Psoas muscle (tissue), 8 donors: ENCODE results near the gene MTCL1. TPM values are rescaled to one million over a fixed set of nuclear protein-coding genes. Genes with fewer than 3 reads are reported as not detected.

ENCODE experiments used
- ATAC-seq, 4 donors: fragments of 200-7000 bp; cut with Tn5 transposase; one replicate each; pipeline ENCODE4 v1.9.1; 2020; ENCODE audit warnings: moderate library complexity in 3 of 4, mild to moderate bottlenecking in 2 of 4
- DNase-seq, 2 donors: peaks; one replicate each; pipeline ENCODE4 v3.0.0-alpha.2; 2020
- H3K27ac ChIP-seq: fragments of 200-600 bp; one replicate; pipeline ENCODE4 v1.8.0; 2022
- H3K27me3 ChIP-seq, 3 donors: fragments of 200-600 bp in 1 of 3; one replicate each; pipeline versions ENCODE4 v1.6.1 to v1.8.0; 2013 to 2022; ENCODE audit warnings: low read length in 2 of 3, mild to moderate bottlenecking in 2 of 3, moderate library complexity in 1 of 3; ENCODE audit not compliant: insufficient read depth in 3 of 3
- H3K36me3 ChIP-seq, 2 donors: fragments of 200-600 bp in 1 of 2; one replicate each; pipeline versions ENCODE4 v1.6.1 to v1.8.0; 2013 to 2022; ENCODE audit warnings: low read depth in 1 of 2, mild to moderate bottlenecking in 1 of 2, moderate library complexity in 1 of 2; ENCODE audit not compliant: insufficient read depth in 1 of 2
- H3K4me1 ChIP-seq: fragments of 200-600 bp; one replicate; pipeline ENCODE4 v1.8.0; 2022
- H3K4me3 ChIP-seq: fragments of 200-600 bp; one replicate; pipeline ENCODE4 v1.8.0; 2022; ENCODE audit warnings: mild to moderate bottlenecking
- H3K9me3 ChIP-seq: fragments of 200-600 bp; one replicate; pipeline ENCODE4 v1.8.0; 2022
- WGBS, 3 donors: extraction: QIAGEN DNeasy Blood & Tissue Kit; methylation state at CpG; one replicate each; pipeline versions ENCODE4 v1.1.6 to v1.1.7; 2013; 5-methylcytosine and 5-hydroxymethylcytosine counted together
- intact Hi-C, 2 donors: fragments of 100-400 bp; cut with DNase I; formaldehyde crosslinking; loops; one replicate each; pipeline versions ENCODE4 v1.11.0 to v1.14.2; 2022
- polyA plus RNA-seq, 3 donors: library from polyadenylated mRNA; stranded (reverse); fragments of 200-250 nt; gene quantifications; one replicate each; pipeline ENCODE4 v1.2.3, GENCODE V29; 2013
- total RNA-seq, 4 donors: library from RNA; stranded (reverse); fragmentation: NEBNext Ultra II Directional in 2 of 4; extraction: Animal tissue kit (Norgen Biotek cat#: 25700) in 2 of 4; gene quantifications; one replicate each; pipeline versions ENCODE4 v1.2.1 to v1.2.4, GENCODE V29; 2021 to 2023
- TF ChIP-seq, protein P1 (sequence below): fragments of 200-600 bp; IDR thresholded peaks from one replicate; pipeline ENCODE4 v1.8.0; 2022; ENCODE audit warnings: antibody characterized with exemption
- donor health status: healthy with polysubstance abuse.
- donor health status: DM: no; HTN: no; CAD: no; lungs with moderate emphysema.
- donor health status: Bipolar disorder and iron deficiency.
- donor health status: healthy.
- donor health status: DM: yes; HTN: yes; CAD: no.
- donor health status: DM: no; HTN: no; CAD: no.
- donor health status: DM: no; HTN: no; CAD: no.
- donor health status: DM: yes; HTN: yes; CAD: no.

MTCL1 gene
- total and polyA plus RNA-seq, 7 donors: 1.3 to 5.3 (median 3.0) TPM

DNA sequence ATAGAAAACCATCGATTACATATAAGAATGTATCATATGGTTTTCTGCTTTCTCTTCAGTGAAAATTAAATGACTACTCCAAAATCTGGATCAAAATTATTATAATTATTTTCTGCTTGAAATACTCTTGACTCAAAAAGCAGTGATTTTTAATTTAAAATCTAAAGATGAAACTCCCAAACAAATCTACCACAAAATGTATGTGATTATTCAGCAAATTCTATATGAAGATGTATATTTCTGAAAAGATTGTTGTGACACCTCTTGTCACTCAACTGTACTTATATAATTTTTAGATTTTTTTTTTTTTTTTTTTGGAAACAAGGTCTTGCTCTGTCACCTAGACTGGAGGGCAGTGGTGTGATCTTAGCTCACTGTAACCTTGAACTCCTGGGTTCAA lies 98.6 kb downstream of the MTCL1 start:
- ATAC-seq: no peak
- Histone ChIP-seq H3K27me3 (no peaks in the 10 kb centered on the region), H3K4me3 (no peak overlapping the region), H3K27ac (no peak overlapping the region), H3K36me3 (no peaks in the 10 kb centered on the region), H3K9me3 (no peaks in the 10 kb centered on the region), H3K4me1 (peaks cover 15% of the 10 kb centered on the region)
- no peak for DNase-seq
- TF ChIP-seq, protein P1, sequence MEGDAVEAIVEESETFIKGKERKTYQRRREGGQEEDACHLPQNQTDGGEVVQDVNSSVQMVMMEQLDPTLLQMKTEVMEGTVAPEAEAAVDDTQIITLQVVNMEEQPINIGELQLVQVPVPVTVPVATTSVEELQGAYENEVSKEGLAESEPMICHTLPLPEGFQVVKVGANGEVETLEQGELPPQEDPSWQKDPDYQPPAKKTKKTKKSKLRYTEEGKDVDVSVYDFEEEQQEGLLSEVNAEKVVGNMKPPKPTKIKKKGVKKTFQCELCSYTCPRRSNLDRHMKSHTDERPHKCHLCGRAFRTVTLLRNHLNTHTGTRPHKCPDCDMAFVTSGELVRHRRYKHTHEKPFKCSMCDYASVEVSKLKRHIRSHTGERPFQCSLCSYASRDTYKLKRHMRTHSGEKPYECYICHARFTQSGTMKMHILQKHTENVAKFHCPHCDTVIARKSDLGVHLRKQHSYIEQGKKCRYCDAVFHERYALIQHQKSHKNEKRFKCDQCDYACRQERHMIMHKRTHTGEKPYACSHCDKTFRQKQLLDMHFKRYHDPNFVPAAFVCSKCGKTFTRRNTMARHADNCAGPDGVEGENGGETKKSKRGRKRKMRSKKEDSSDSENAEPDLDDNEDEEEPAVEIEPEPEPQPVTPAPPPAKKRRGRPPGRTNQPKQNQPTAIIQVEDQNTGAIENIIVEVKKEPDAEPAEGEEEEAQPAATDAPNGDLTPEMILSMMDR: no peak
- intact Hi-C loops: no loop called here
- 82 to 92% (median 88%) methylated on average over 1 of the region's 1 CpG for WGBS, 3 donors

DNA sequence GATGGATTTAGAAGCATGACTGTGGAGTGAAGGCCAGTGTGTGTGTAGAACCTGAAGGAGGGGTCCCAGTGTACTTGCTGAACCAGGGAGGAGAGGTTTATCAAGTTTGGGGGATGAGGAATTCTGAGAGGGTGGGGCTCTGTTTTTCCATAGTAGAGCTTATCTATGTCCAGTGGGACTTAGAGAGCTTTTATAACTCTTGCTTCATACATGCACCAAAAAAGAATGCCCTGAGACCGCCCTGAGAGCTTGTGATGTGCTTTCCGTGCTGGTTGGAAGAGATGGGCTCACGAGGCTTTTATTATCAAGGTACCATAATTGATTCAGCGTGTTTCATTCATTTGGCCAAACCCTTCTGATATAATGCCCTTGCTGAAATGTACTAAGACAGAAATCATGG lies 100.2 kb downstream of the MTCL1 start:
- Histone ChIP-seq H3K9me3 (no peaks in the 10 kb centered on the region), H3K36me3 (no peaks in the 10 kb centered on the region), H3K27me3 (no peaks in the 10 kb centered on the region), H3K27ac (no peak overlapping the region), H3K4me1 (peaks cover 4% of the 10 kb centered on the region), H3K4me3 (no peak overlapping the region)
- ATAC-seq: no peak
- WGBS, 3 donors: 89 to 97% (median 96%) methylated on average over 4 of the region's 4 CpGs
- TF ChIP-seq, protein P1: no peak
- no peak for DNase-seq
- intact Hi-C loops: no loop called here

DNA sequence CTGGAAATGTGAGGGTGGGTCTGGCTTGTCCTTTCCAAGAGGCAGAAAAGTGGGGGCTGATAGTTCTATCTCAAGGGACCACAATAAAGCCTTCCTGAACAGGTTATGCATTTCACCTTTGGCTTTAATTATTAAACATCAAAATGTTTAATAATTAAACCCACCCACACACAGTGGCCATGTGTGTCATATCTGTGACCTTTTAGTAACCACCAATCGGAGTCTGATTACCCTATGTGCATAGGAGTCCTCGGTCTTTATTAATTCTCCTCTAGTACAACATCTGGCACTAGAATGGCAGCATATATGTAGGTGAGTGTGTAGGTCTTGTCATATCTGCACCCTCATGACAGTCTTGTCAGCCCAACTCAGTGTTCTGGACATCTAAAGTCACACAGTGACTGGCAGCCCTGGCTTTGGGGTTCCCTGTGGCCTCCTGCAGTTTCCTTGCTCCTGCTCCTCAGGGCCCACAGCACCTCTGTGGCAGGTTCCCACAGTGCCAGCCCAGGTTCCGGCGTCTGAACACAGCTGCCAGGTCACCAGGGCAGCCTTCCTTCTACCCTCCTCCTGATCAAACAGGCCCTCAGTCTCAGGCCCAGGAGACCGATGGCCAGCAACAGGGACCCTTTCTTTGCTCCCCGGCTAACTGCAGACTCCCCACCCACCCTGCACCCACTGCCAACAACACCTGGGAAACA lies 100.9 kb downstream of the MTCL1 start:
- no peaks in the 10 kb centered on the region for H3K27me3 ChIP-seq
- no peaks in the 10 kb centered on the region for H3K36me3 ChIP-seq
- WGBS, 3 donors: 95 to 100% (median 97%) methylated on average over 6 of the region's 6 CpGs
- TF ChIP-seq, protein P1: no peak
- no peak overlapping the region for H3K4me3 ChIP-seq
- DNase-seq (no peak), ATAC-seq (no peak)
- no peak overlapping the region for H3K27ac ChIP-seq
- H3K9me3 ChIP-seq: no peaks in the 10 kb centered on the region
- intact Hi-C loops: no loop called here
- no peaks in the 10 kb centered on the region for H3K4me1 ChIP-seq

DNA sequence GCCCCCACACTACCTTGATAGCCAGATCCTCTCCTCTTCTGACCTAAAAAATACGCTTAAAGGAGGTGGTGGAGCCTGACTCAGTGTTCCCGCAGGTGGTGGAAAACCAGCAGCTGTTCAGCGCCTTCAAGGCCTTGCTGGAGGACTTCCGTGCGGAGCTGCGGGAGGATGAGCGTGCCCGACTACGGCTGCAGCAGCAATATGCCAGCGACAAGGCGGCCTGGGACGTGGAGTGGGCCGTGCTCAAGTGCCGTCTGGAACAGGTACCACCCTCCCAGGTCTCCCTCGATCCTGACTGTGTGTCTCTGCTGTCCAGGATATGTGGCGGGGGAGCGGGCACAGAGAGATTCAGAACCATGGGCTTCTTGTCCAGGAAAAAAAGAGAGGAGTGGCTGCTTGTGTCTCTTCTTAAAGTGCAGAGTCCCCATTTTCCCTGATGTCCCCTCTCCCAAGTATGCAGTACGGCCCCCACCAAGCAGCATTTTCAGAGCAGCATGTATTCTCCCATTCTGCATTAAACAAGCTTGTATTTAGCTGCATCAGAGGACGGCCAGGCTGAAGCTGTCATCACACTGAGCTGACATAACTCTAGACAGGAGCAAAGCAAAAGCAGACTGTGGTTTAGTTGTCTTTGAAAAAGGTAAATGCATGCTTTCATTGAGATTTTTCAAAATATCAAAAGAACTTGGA lies 101.6 kb downstream of the MTCL1 start:
- H3K27me3 ChIP-seq: no peaks in the 10 kb centered on the region
- no peak overlapping the region for H3K27ac ChIP-seq
- TF ChIP-seq, protein P1: no peak
- DNase-seq (no peak), ATAC-seq (no peak)
- no peaks in the 10 kb centered on the region for H3K9me3 ChIP-seq
- 97% methylated on average over 19 of the region's 19 CpGs for WGBS, 3 donors
- H3K4me3 ChIP-seq: no peak overlapping the region
- no peaks in the 10 kb centered on the region for H3K4me1 ChIP-seq
- intact Hi-C loops: no loop called here
- H3K36me3 ChIP-seq: no peaks in the 10 kb centered on the region
